ENCODE data around the gene FRZB. TPM values are rescaled to one million over a fixed set of nuclear protein-coding genes. Genes with fewer than 3 reads are reported as not detected.

FRZB gene
- total RNA-seq, 1 donor from 2014 or later = 69.0 TPM

DNA sequence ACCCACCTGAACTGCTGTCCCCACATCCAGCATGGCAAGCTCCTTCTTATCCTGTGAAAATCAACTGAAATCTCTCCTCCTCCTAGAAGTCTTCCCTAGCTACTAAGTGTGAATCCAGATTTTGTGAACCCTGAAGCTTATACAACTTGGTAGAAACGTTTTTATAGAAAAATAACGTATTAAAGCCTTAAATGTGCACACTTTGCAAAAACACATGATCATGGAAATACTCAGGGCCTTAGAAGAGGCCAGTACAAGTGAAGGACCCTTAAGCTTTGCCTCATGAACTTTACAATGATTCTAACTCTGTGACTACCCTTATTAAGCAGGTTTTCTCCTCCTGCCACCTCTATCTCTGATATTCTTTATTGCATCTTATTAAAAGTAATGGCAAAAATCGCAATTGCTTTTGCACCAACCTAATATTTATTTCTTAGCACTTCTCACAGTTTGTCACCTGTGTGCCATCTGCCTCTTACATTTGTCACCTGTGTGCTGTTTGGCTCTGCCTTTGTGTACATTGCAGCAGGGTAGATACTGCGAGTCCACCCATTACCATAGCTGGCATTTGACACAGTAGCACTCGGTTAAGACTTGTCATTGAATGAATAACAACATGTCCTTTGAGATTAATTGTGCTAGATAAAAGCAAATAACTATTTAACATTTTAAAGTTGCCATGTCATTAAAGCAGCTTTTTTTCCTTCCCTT is 42.2 kb downstream of the FRZB start:
- no peaks in the 10 kb centered on the region for H3K9me3 Mint-ChIP-seq
- Histone ChIP-seq H3K79me2 (ENCODE audit: low read depth) (no peaks in the 10 kb centered on the region), H3K27me3 (no peaks in the 10 kb centered on the region), H3K36me3 (no peaks in the 10 kb centered on the region), H3K27ac (no peak overlapping the region), H3K9ac (no peak overlapping the region), H3K4me3 (no peak overlapping the region), H3K4me1 (peaks cover 36% of the 10 kb centered on the region), H2AFZ (replicated peaks) (no peak overlapping the region), H3F3A (ENCODE audit: low read depth) (peaks cover 12% of the 10 kb centered on the region), H3K9me3 (ENCODE audit: low read depth) (no peaks in the 10 kb centered on the region), H3K4me2 (no peak overlapping the region), H4K20me1 (ENCODE audit: low read depth) (no peaks in the 10 kb centered on the region)
- no peak overlapping the region for H3K27ac Mint-ChIP-seq
- TF ChIP-seq EZH2phosphoT487 (IDR thresholded peaks at IDR 0.05) = no peak
- TF ChIP-seq EZH2 (IDR thresholded peaks at IDR 0.05) = no peak
- TF ChIP-seq, protein P1, sequence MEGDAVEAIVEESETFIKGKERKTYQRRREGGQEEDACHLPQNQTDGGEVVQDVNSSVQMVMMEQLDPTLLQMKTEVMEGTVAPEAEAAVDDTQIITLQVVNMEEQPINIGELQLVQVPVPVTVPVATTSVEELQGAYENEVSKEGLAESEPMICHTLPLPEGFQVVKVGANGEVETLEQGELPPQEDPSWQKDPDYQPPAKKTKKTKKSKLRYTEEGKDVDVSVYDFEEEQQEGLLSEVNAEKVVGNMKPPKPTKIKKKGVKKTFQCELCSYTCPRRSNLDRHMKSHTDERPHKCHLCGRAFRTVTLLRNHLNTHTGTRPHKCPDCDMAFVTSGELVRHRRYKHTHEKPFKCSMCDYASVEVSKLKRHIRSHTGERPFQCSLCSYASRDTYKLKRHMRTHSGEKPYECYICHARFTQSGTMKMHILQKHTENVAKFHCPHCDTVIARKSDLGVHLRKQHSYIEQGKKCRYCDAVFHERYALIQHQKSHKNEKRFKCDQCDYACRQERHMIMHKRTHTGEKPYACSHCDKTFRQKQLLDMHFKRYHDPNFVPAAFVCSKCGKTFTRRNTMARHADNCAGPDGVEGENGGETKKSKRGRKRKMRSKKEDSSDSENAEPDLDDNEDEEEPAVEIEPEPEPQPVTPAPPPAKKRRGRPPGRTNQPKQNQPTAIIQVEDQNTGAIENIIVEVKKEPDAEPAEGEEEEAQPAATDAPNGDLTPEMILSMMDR (IDR thresholded peaks at IDR 0.05) = no peak
- H3K27me3 Mint-ChIP-seq (ENCODE audit: insufficient read depth, low read depth) = peaks cover 5% of the 10 kb centered on the region
- H3K36me3 Mint-ChIP-seq = no peaks in the 10 kb centered on the region
- peaks cover 18% of the 10 kb centered on the region for H3K4me1 Mint-ChIP-seq
- no peak overlapping the region for H3K4me3 Mint-ChIP-seq
- no peak for DNase-seq (ENCODE audit: low spot score)

DNA sequence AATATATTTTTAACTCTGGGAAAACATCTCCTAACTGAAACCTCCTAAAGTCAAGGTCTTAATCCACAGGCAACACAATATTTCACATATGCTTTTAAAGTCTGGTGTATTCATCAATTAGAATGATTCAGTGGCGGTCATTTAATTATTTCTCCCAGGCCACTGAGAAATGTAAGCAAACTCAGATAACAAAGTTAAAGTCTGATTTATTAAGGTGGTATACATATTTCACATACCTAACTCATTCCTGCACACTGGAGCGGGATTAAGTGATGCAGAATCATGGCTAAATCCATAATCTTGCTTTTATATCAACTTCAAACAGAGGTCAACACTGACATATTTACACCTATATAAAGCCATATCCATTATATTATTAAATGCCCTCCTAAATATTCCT is 43.7 kb downstream of the FRZB start:
- Histone ChIP-seq H3K27me3 (no peaks in the 10 kb centered on the region), H3F3A (ENCODE audit: low read depth) (peaks cover 27% of the 10 kb centered on the region), H3K4me1 (peaks cover 50% of the 10 kb centered on the region), H3K27ac (no peak overlapping the region), H4K20me1 (ENCODE audit: low read depth) (no peaks in the 10 kb centered on the region), H3K36me3 (no peaks in the 10 kb centered on the region), H3K9me3 (ENCODE audit: low read depth) (no peaks in the 10 kb centered on the region), H3K79me2 (ENCODE audit: low read depth) (no peaks in the 10 kb centered on the region), H3K4me3 (no peak overlapping the region), H3K4me2 (no peak overlapping the region), H2AFZ (replicated peaks) (no peak overlapping the region), H3K9ac (no peak overlapping the region)
- no peak for TF ChIP-seq EZH2phosphoT487 (IDR thresholded peaks at IDR 0.05)
- no peak for TF ChIP-seq EZH2 (IDR thresholded peaks at IDR 0.05)
- TF ChIP-seq, protein P1 (IDR thresholded peaks at IDR 0.05) = no peak
- Mint-ChIP-seq H3K27me3 (ENCODE audit: insufficient read depth, low read depth) (peaks cover 4% of the 10 kb centered on the region), H3K9me3 (no peaks in the 10 kb centered on the region), H3K4me3 (no peak overlapping the region), H3K4me1 (peaks cover 30% of the 10 kb centered on the region), H3K27ac (no peak overlapping the region), H3K36me3 (no peaks in the 10 kb centered on the region)
- no peak for DNase-seq (ENCODE audit: low spot score)

DNA sequence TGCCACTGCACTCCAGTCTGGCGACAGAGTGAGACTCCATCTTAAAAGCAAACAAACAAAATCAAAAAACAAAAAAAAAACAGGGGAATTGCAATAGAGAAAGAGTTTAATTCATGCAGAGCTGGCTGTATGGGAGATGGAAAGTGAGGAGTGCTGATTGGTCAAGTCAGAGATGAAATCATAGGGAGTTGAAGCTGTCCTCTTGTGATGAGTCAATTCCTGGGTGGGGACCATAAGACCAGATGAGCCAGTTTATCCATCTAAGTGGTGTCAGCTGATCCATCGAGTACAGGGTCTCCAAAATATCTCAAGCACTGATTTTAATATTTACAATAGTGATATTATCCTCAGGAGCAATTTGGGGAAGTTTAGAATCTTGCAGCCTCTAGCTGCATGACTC is 45.3 kb downstream of the FRZB start:
- Mint-ChIP-seq H3K4me3 (no peak overlapping the region), H3K27ac (no peak overlapping the region), H3K27me3 (ENCODE audit: insufficient read depth, low read depth) (peaks cover 4% of the 10 kb centered on the region), H3K36me3 (no peaks in the 10 kb centered on the region), H3K9me3 (no peaks in the 10 kb centered on the region), H3K4me1 (peaks cover 36% of the 10 kb centered on the region)
- H3K27me3 ChIP-seq = no peaks in the 10 kb centered on the region
- no peak overlapping the region for H3K9ac ChIP-seq
- no peak overlapping the region for H3K27ac ChIP-seq
- no peaks in the 10 kb centered on the region for H3K36me3 ChIP-seq
- H3K4me1 ChIP-seq = peaks cover 57% of the 10 kb centered on the region
- H3K4me2 ChIP-seq = no peak overlapping the region
- H3K4me3 ChIP-seq = no peak overlapping the region
- DNase-seq (ENCODE audit: low spot score) = no peak
- H3K9me3 ChIP-seq (ENCODE audit: low read depth) = no peaks in the 10 kb centered on the region
- no peak for TF ChIP-seq EZH2phosphoT487 (IDR thresholded peaks at IDR 0.05)
- TF ChIP-seq, protein P1 (IDR thresholded peaks at IDR 0.05) = no peak
- no peak for TF ChIP-seq EZH2 (IDR thresholded peaks at IDR 0.05)
- H3F3A ChIP-seq (ENCODE audit: low read depth) = peaks cover 34% of the 10 kb centered on the region
- H4K20me1 ChIP-seq (ENCODE audit: low read depth) = no peaks in the 10 kb centered on the region
- H3K79me2 ChIP-seq (ENCODE audit: low read depth) = no peaks in the 10 kb centered on the region
- H2AFZ ChIP-seq (replicated peaks) = no peak overlapping the region
